GM12864 (cell line): Measurements from ENCODE around the gene HIP1R.

Experiments used
- DNase-seq: peaks from one replicate; pipeline ENCODE4 v3.0.0-alpha.2; 2011; ENCODE audit warnings: low read depth
- H3K4me3 ChIP-seq: 2 replicates; pipeline ENCODE4 v1.5.1; 2011; ENCODE audit warnings: mild to moderate bottlenecking, low read depth, low read length, control low read depth
- TF ChIP-seq, protein P1 (sequence below): IDR thresholded peaks from 2 replicates; pipeline ENCODE4 v1.5.1; 2011; ENCODE audit warnings: low read depth, mild to moderate bottlenecking, moderate library complexity, low read length, control low read depth, inconsistent platforms; ENCODE audit errors: missing control alignments

Gene HIP1R

DNA sequence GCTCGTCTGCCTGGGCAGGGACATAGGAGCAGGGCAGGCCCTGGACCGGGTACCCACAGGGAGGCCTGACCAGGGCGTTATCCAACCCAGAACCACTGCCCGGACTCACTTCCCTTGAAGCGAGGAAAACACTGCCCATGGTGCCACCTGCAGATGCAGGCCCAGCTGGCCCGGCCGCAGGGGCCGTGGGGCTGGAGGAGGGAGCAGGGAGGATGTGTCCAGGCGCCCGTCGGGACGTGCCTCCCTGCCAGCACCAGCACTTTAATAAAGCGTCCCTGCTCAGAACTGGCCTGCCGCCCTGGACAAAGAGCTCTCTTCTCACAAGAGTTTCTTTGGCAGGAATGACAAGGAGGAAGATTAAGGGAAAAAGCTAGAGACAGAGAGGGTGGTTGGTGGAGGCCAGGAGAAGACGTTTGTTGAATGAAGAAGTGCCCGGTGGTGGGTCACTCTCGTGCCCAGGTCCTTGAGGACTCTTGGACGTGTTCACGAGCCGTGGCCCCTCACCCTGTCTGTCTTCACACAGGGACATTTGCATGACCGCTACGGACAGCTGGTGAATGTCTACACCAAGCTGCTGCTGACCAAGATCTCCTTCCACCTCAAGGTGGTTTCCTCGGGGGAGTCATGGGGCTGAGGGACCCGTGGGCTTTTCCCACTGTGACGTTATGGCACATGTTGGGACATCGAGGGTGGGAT, 14.2 kb downstream of the HIP1R start:
- TF ChIP-seq, protein P1, sequence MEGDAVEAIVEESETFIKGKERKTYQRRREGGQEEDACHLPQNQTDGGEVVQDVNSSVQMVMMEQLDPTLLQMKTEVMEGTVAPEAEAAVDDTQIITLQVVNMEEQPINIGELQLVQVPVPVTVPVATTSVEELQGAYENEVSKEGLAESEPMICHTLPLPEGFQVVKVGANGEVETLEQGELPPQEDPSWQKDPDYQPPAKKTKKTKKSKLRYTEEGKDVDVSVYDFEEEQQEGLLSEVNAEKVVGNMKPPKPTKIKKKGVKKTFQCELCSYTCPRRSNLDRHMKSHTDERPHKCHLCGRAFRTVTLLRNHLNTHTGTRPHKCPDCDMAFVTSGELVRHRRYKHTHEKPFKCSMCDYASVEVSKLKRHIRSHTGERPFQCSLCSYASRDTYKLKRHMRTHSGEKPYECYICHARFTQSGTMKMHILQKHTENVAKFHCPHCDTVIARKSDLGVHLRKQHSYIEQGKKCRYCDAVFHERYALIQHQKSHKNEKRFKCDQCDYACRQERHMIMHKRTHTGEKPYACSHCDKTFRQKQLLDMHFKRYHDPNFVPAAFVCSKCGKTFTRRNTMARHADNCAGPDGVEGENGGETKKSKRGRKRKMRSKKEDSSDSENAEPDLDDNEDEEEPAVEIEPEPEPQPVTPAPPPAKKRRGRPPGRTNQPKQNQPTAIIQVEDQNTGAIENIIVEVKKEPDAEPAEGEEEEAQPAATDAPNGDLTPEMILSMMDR = no peak
- DNase-seq = no peak
- no peak overlapping the region for H3K4me3 ChIP-seq

DNA sequence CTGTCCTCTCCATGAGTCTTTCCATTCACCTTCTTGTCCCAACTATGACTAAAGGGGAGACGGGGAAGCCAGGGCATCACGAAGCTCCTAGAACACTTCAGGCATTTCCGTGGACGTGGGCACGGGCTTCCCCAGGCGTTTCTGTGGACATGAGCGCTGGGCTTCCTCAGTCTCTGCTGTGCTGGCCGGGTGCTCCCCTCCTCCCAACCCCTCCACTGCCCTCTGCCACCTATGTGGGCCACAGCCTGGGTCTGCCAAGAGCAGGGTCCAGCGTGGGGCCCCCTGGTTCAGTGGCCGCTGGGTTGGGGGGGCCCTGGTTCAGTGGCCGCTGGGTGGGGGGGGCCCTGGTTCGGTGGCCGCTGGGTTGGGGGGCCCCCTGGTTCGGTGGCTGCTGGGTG, 14.8 kb downstream of the HIP1R start:
- no peak overlapping the region for H3K4me3 ChIP-seq
- no peak for DNase-seq
- TF ChIP-seq, protein P1 = no peak

DNA sequence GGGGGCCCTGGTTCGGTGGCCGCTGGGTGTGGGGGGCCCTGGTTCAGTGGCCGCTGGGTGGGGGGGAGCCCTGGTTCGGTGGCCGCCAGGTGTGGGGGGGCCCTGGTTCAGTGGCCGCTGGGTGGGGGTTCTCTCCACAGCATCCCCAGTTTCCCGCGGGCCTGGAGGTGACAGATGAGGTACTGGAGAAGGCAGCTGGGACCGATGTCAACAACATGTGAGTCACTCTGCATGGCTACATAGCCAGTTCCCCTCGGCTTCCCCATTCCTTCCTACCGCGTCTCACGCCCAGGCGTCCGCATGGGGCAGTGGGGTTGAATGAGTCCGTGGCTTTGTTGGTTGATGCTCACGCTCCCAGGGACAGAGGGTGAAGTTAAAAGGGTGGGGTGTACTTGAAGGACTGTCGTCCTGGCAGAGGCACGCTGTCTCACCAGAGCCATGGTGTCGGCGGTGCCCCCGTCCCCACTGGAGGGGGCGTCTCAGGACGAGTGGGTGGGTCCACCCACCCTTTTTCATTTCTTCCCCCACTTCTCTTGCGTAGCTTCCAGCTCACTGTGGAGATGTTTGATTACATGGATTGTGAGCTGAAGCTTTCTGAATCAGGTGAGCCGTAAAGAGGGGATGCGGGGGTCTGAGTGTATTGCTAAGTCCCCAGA, 15.6 kb downstream of the HIP1R start:
- no peak for DNase-seq
- no peak overlapping the region for H3K4me3 ChIP-seq
- TF ChIP-seq, protein P1 = no peak

DNA sequence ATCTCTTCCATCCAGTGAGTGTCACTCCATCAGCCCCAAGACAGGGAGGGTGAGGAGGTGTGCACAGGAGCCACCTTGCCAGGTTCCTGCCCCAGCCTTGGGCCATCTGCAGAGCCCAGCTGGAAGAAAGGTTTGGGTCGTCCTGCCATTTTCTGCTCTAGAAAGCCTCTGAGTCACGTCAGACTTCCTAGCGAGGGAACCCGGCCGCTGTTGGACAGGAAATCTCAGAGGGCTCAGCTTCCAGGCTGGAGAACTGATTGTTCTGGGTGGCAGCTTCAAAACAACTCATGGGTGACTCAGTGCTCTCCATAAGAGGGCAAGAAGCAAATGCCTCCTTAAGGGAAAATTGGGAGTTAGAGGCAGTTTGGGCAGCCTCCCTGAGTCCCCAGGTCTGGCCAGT, 16.6 kb downstream of the HIP1R start:
- no peak overlapping the region for H3K4me3 ChIP-seq
- TF ChIP-seq, protein P1 = no peak
- no peak for DNase-seq

DNA sequence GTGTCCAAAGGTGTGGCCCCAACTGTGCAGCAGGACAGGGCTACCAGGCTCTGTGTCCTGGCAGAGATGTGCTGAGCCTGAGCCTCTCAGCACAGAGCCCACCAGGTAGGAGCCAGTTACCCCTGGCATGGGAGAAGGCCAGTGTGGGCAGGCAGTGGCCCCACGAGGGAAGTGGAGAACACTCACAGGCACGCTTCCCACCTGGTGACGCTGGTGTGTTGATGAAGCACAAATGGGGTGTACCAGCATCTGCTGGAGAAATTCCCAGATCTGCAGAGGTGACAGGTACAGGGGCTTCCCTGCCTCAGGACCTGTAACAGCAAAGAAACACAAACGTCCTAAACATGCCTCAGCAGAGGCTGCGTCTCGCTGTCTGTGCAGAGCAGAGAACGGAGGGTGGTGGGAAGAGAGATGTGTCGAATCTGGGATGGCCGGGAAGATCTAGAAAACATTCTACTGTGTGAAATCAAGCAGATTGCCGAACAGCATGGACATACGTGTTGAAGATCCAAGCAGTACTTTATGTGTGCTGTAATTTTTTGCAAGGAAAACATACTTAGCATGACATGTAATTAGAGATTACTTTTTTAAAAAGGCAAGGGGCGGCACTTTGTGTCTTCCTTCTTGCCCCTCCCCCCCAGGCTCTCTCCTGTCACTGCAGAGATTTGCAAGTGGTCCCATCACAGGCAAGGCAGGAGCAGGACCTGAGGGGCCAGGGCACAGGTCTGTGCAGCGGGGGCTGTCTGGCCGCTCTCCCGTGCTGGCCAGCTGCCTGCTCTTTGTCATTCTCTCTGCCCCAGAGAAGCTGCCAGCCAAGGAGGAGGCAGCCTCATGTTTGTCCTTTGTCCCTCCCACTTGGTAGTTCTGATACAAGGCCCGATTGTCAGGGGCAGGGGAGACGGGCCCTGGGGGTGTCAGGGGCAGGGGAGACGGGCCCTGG, 17.3 kb downstream of the HIP1R start:
- no peak for DNase-seq
- TF ChIP-seq, protein P1 = no peak
- no peak overlapping the region for H3K4me3 ChIP-seq

DNA sequence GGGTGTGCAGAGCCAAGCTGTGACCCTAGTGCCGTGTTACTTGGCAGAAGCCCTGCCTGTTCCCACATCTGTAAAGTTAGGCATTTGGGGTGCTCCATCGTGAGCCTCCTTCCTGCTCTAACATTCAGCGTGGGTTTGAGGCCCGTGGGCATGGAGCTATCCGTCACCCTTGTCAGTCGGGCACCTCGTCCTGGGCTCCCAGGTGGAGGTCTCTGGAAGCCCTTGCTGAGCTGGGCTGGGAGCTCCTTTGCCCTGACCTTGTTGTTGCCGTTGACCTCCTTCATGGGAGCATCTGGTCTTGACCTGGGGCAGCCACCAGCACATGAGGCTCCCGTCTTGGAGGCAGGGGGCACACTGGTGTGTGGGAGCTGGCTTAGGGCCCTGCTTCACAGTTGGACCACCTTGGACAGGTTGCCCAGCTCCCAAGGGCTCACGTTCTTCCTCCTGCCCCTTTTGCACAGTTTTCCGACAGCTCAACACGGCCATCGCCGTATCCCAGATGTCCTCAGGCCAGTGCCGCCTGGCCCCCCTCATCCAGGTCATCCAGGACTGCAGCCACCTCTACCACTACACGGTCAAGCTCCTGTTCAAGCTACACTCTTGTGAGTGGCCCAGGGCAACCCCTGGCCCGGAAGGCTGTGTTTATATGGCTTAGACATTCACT, 18.5 kb downstream of the HIP1R start:
- DNase-seq = no peak
- no peak overlapping the region for H3K4me3 ChIP-seq
- TF ChIP-seq, protein P1 = no peak
